Thyroid gland (tissue), 4 donors: ENCODE results near the gene CNDP2.

Experiments
- CTCF ChIP-seq, 6 experiments: fragments of 200-600 bp in 3 of 6; fragments of 450-650 bp in 3 of 6; sonication (generic) in 3 of 6; IDR thresholded peaks; one replicate each; pipeline ENCODE4 v1.5.1; 2016 to 2019; ENCODE audit warnings: antibody characterized with exemption in 6 of 6, mild to moderate bottlenecking in 2 of 6, inconsistent platforms in 1 of 6, moderate library complexity in 1 of 6
- POLR2A ChIP-seq, 2 donors: fragments of 450-650 bp; IDR thresholded peaks; one replicate each; pipeline ENCODE4 v1.6.1; 2017; ENCODE audit warnings: antibody characterized with exemption in 2 of 2, mild to moderate bottlenecking in 2 of 2, moderate library complexity in 1 of 2

GRCh38 chr18:74508366-74508765, 12.2 kb downstream of the CNDP2 start:
- TF ChIP-seq CTCF (IDR thresholded peaks at IDR 0.05) (no peak), POLR2A (IDR thresholded peaks at IDR 0.05) (no peak)
